Kidney epithelial cell (primary cell): Measurements from ENCODE around the gene DYNC2H1. TPM values are rescaled to one million over a fixed set of nuclear protein-coding genes. Genes with fewer than 3 reads are reported as not detected.

Source experiments
- DNase-seq: peaks from one replicate; pipeline ENCODE4 v3.0.0-alpha.2; 2010; ENCODE audit warnings: low read depth
- H3K27me3 ChIP-seq: 2 replicates; pipeline ENCODE4 v1.6.0; 2011; ENCODE audit warnings: low read length; ENCODE audit not compliant: control insufficient read depth, insufficient read depth
- H3K36me3 ChIP-seq: 2 replicates; pipeline ENCODE4 v1.5.1; 2011; ENCODE audit warnings: low read length; ENCODE audit not compliant: control insufficient read depth, insufficient read depth
- H3K4me3 ChIP-seq: 2 replicates; pipeline ENCODE4 v1.5.1; 2011; ENCODE audit warnings: low read depth, mild to moderate bottlenecking, control low read depth, low read length
- total RNA-seq: library from RNA; depleted of rRNA; stranded (reverse); fragments of >200 nt; gene quantifications from 2 replicates; pipeline ENCODE4 v1.2.3, GENCODE V29; 2015
- TF ChIP-seq, protein P1 (sequence below): IDR thresholded peaks from 2 replicates; pipeline ENCODE4 v1.5.1; 2011; ENCODE audit warnings: mild to moderate bottlenecking, moderate library complexity, low read length, control low read depth, inconsistent platforms; ENCODE audit not compliant: insufficient read depth, poor library complexity, severe bottlenecking

The DYNC2H1 gene
- total RNA-seq, 1 donor from 2014 or later, result 10.5 TPM

GRCh38 chr11:103398829-103399228 is 289.6 kb downstream of the DYNC2H1 start:
- no peak for DNase-seq
- no peaks in the 10 kb centered on the region for H3K36me3 ChIP-seq
- TF ChIP-seq, protein P1, sequence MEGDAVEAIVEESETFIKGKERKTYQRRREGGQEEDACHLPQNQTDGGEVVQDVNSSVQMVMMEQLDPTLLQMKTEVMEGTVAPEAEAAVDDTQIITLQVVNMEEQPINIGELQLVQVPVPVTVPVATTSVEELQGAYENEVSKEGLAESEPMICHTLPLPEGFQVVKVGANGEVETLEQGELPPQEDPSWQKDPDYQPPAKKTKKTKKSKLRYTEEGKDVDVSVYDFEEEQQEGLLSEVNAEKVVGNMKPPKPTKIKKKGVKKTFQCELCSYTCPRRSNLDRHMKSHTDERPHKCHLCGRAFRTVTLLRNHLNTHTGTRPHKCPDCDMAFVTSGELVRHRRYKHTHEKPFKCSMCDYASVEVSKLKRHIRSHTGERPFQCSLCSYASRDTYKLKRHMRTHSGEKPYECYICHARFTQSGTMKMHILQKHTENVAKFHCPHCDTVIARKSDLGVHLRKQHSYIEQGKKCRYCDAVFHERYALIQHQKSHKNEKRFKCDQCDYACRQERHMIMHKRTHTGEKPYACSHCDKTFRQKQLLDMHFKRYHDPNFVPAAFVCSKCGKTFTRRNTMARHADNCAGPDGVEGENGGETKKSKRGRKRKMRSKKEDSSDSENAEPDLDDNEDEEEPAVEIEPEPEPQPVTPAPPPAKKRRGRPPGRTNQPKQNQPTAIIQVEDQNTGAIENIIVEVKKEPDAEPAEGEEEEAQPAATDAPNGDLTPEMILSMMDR, result no peak

DNA sequence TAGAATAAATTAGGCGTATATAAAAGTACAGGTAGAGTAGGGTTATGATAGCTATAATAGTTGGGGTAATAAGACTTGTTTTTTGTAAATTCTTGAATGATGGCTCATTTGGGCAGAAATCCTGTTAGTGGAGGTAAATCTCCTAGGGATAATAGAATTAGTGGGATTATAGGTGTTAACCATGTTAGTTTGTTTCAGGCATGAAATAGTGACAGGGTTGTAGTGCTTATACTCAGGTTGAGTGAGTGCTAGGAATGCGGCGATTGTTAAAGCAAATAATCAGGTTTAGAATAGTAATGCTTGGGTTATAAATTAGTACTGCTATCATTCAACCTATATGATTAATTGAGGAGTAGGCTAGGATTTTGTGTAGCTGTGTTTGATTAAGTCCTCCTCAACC is 297.1 kb downstream of the DYNC2H1 start:
- Histone ChIP-seq H3K27me3 (no peaks in the 10 kb centered on the region), H3K36me3 (no peaks in the 10 kb centered on the region), H3K4me3 (no peak overlapping the region)
- TF ChIP-seq, protein P1, result no peak
- no peak for DNase-seq

More at GRCh38 chr11:103398829-103399228, 289.6 kb downstream of the DYNC2H1 start:
- Histone ChIP-seq H3K4me3 (no peak overlapping the region), H3K27me3 (no peaks in the 10 kb centered on the region)

- no peak for DNase-seq
- H3K36me3 ChIP-seq, result no peaks in the 10 kb centered on the region
- no peak overlapping the region for H3K4me3 ChIP-seq
- no peaks in the 10 kb centered on the region for H3K27me3 ChIP-seq
- TF ChIP-seq, protein P1, result no peak
These were observed 298.4 kb downstream of the DYNC2H1 start for GRCh38 chr11:103407641-103408040.

DNA sequence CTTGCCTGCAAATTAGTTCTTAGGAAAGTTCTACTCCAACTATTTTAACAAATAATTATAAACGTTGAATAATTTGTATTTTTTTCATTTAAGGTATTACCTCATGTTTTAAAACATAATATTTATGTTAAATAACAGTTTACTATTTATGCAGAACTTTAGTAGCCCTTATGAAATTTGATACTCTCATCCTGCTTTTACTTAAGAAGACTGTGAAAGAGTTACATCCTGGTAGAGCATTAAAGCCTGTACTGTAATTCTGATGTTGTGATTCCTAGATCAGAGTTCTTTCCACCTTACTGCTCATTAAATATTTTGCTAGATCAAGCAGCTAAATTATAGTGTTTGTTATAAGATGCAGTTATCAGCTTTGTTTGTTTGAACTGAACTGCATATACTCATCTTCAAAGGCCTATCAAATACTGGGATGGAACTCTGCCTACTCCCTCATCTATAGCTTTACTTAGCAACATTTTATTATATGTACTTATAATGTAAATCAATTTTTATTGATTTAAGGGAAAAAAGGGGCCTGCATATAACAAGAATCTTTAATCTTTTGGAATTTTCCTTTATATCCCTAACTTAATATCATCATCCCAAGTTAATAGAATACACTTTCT is 304.2 kb downstream of the DYNC2H1 start:
- TF ChIP-seq, protein P1, result no peak
- Histone ChIP-seq H3K36me3 (no peaks in the 10 kb centered on the region), H3K27me3 (no peaks in the 10 kb centered on the region), H3K4me3 (no peak overlapping the region)
- no peak for DNase-seq

DNA sequence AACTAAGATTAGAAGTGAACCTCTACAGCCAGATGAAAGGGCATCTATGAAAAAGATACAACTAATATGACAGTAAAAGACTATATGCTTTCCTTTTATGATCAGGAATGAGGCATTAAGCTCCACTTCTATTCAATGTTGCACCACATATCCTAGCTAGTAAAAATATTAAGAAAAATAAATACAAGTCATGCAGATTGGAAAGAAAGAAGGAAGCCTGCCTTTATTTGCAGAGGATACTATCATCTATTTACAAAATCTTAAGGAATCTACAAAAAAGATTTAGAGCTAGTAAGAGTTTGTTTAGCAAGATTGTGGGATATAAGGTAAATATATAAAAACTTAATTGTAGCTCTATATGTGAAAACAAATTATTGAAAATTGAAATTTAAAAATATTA is 308.8 kb downstream of the DYNC2H1 start:
- DNase-seq, result no peak
- H3K4me3 ChIP-seq, result no peak overlapping the region
- no peaks in the 10 kb centered on the region for H3K27me3 ChIP-seq
- TF ChIP-seq, protein P1, result no peak
- H3K36me3 ChIP-seq, result no peaks in the 10 kb centered on the region

GRCh38 chr11:103420593-103420992 is 311.4 kb downstream of the DYNC2H1 start:
- Histone ChIP-seq H3K27me3 (no peaks in the 10 kb centered on the region), H3K36me3 (no peaks in the 10 kb centered on the region), H3K4me3 (no peak overlapping the region)
- TF ChIP-seq, protein P1, result no peak
- DNase-seq, result peak; percentile 12
